ENCODE data around the gene SLC16A10. TPM values are rescaled to one million over a fixed set of nuclear protein-coding genes. Genes with fewer than 3 reads are reported as not detected.

Gene SLC16A10
- total RNA-seq, 2 experiments from 2014 or later: 11.5 to 12.2 TPM

- POLR2A ChIA-PET: interaction anchor here (0.7 kb wide), 1 partner anchor 33 kb away, joined by 3 read pairs; no protein-coding TSS in a partner anchor
- Mint-ChIP-seq H3K27me3 (no peaks in the 10 kb centered on the region), H3K4me1 (ENCODE audit: low read depth) (peaks cover 35% of the 10 kb centered on the region), H3K36me3 (ENCODE audit: low read depth) (peaks cover 5% of the 10 kb centered on the region), H3K27ac (no peak overlapping the region), H3K9me3 (no peaks in the 10 kb centered on the region), H3K4me3 (no peak overlapping the region)
- no peak for DNase-seq
- ATAC-seq: no peak
- CTCF ChIA-PET: interaction anchor here (0.7 to 1.2 kb wide), 2 partner anchors 34 to 67 kb away, joined by 3 to 4 read pairs; no protein-coding TSS in a partner anchor
- TF ChIP-seq CTCF (IDR thresholded peaks at IDR 0.05): no peak
- intact Hi-C loops (cut with micrococcal nuclease): no loop called here
These were observed 87.8 kb downstream of the SLC16A10 start for GRCh38 chr6:111175109-111175508.

GRCh38 chr6:111176038-111176759, 88.9 kb downstream of the SLC16A10 start:
- ATAC-seq: no peak
- H3K27ac Mint-ChIP-seq: no peak overlapping the region

GRCh38 chr6:111176760-111177099, 89.4 kb downstream of the SLC16A10 start:
- no peak for TF ChIP-seq CTCF (IDR thresholded peaks at IDR 0.05)
- no peak for ATAC-seq
- no peak for DNase-seq
- ChIA-PET CTCF (interaction anchor here (1.4 kb wide), 1 partner anchor 34 kb away, joined by 5 read pairs; no protein-coding TSS in a partner anchor), POLR2A (no interaction called here)
- Mint-ChIP-seq H3K4me3 (no peak overlapping the region), H3K27me3 (no peaks in the 10 kb centered on the region), H3K4me1 (ENCODE audit: low read depth) (peaks cover 29% of the 10 kb centered on the region), H3K36me3 (ENCODE audit: low read depth) (peaks cover 5% of the 10 kb centered on the region), H3K27ac (no peak overlapping the region), H3K9me3 (no peaks in the 10 kb centered on the region)
- intact Hi-C loops (cut with micrococcal nuclease): no loop called here

More at GRCh38 chr6:111176038-111176759, 88.9 kb downstream of the SLC16A10 start:
- H3K4me3 Mint-ChIP-seq: no peak overlapping the region
- no peaks in the 10 kb centered on the region for H3K9me3 Mint-ChIP-seq
- no peaks in the 10 kb centered on the region for H3K27me3 Mint-ChIP-seq
- no peak for DNase-seq
- H3K4me1 Mint-ChIP-seq (ENCODE audit: low read depth): peaks cover 33% of the 10 kb centered on the region
- no peak for TF ChIP-seq CTCF (IDR thresholded peaks at IDR 0.05)
- intact Hi-C loops (cut with micrococcal nuclease): no loop called here
- H3K36me3 Mint-ChIP-seq (ENCODE audit: low read depth): peaks cover 5% of the 10 kb centered on the region
- ChIA-PET CTCF (interaction anchor here (1.4 kb wide), 1 partner anchor 34 kb away, joined by 5 read pairs; no protein-coding TSS in a partner anchor), POLR2A (no interaction called here)

- no peak overlapping the region for H3K4me3 Mint-ChIP-seq
- H3K27ac Mint-ChIP-seq: no peak overlapping the region
- H3K4me1 Mint-ChIP-seq (ENCODE audit: low read depth): peaks cover 25% of the 10 kb centered on the region
- ATAC-seq: no peak
- ChIA-PET POLR2A (no interaction called here), CTCF (interaction anchor here (1.4 kb wide), 1 partner anchor 33 kb away, joined by 5 read pairs; no protein-coding TSS in a partner anchor)
- intact Hi-C loops (cut with micrococcal nuclease): no loop called here
- no peaks in the 10 kb centered on the region for H3K27me3 Mint-ChIP-seq
- no peak for DNase-seq
- H3K36me3 Mint-ChIP-seq (ENCODE audit: low read depth): peaks cover 5% of the 10 kb centered on the region
- no peak for TF ChIP-seq CTCF (IDR thresholded peaks at IDR 0.05)
- H3K9me3 Mint-ChIP-seq: no peaks in the 10 kb centered on the region
These were observed 89.8 kb downstream of the SLC16A10 start for GRCh38 chr6:111177131-111177530.
